ENCODE measurements around the gene SLFN13.
"Not testable (repeated sequence)": the region's sequence is repeated elsewhere in the genome, so short reads cannot be mapped to it uniquely, and the experiment has no call there.

The SLFN13 gene

GRCh38 chr17:35429702-35430101 is 18.9 kb downstream of the SLFN13 start:
- DNase-seq: no peak

DNA sequence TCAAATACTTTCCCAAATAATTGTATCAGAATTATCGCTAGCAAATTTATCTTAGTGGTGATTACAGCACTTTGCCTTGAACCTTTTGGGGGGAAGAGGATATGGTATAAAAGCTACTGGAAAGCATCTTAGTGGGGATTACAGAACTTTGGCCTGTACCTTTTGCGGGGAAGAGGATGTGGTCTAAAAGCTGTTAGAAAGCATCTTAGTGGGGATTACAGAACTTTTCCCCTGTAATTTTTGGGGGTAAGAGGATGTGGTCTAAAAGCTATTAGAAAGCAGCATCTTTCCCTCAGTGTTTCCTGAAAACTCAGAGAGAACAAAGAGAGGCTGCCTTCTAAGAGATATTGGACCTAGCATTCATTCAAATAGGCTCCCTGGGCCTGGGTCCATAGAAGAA is 20.3 kb downstream of the SLFN13 start:
- no peak for DNase-seq

DNA sequence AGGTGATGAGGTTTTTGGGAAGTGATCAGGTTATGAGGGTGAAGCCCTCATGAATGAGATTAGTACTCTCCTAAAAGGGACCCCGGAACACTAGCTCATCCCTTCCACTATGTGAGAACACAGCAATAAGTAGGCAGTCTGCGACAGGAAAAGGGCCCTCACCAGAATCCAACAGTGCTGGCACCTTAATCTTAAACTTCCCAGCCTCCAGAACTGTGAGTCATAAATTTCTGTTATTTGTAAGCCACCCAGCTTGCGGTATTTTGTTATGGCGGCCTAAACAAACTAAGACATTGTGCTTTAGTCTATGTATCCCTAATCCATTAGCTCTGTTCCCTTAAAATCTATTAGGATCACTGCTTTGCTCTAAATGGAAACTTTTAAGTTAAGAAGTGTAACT is 24.8 kb downstream of the SLFN13 start:
- no peak for DNase-seq

DNA sequence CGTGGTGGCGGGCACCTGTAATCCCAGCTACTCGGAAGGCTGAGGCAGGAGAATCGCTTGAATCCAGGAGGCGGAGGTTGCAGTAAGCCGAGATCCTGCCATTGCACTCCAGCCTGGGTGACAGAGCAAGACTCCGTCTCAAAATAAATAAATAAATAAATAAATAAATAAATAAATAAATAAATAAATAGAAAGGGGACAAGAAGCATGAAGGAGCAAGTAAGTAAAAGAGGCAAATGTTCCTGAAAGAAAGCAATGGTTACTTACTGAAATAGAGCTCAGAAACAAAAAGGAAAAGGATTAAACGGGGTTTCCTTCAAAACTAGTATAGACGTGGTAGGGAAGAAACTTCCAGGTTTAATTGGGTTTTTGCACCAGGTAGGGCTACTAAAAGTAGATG is 27.5 kb downstream of the SLFN13 start:
- DNase-seq: not testable (repeated sequence)

DNA sequence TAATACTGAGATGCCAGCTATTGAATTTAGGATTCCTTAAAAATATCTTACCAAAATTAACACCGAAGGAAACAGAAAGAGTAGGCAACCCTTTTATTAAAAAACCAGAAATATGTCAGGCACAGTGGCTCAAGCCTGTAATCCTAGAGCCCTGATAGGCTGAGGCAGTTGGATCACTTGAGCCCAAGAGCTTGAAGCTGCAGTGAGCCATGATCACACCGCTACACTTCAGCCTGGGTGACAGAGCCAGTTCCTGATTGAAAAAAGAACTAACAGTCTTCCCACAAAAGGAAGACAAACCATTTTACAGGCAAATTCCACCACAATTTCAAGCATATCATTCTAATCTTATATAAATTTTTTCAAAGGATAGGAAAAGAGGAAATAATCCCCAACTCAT is 31.9 kb downstream of the SLFN13 start:
- DNase-seq: no peak

GRCh38 chr17:35414707-35415106 is 33.9 kb downstream of the SLFN13 start:
- not testable (repeated sequence) for DNase-seq

GRCh38 chr17:35414247-35414646 is 34.3 kb downstream of the SLFN13 start:
- DNase-seq: no peak

- DNase-seq: no peak
Measured at GRCh38 chr17:35407531-35407930, 41.0 kb downstream of the SLFN13 start.

- DNase-seq: no peak
Measured at GRCh38 chr17:35406568-35406967, 42.0 kb downstream of the SLFN13 start.

DNA sequence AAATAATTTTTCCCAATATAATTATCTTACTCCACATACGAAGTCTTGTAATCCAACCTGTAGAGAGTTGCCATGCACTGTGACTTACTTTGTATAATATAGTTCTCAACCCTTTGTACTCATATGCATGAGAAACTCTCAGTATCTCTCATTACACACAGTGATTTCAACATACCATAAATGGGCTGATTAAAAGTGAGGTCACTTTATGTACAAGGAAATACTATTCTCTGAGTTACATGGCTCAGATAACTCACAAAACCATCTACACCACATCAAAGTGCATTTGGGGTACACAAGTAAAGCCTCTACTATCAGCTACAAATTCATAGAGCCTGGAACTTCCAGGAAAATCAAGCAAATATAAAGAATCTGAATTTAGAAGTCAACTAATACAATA is 44.2 kb downstream of the SLFN13 start:
- DNase-seq: no peak

DNA sequence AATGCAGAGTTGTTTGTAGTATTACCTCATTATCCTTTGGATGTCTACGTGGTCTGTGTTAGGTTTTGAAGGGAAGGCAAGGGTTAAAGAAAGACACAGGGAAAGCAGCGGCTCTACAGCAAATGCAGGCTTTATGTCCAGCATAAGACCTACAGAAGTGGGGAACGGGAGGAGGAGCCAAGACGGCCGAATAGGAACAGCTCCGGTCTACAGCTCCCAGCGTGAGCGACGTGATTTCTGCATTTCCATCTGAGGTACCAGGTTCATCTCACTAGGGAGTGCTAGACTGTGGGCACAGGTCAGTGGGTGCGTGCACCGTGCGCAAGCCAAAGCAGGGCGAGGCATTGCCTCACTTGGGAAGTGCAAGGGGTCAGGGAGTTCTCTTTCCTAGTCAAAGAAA is 54.8 kb downstream of the SLFN13 start:
- DNase-seq: not testable (repeated sequence)

DNA sequence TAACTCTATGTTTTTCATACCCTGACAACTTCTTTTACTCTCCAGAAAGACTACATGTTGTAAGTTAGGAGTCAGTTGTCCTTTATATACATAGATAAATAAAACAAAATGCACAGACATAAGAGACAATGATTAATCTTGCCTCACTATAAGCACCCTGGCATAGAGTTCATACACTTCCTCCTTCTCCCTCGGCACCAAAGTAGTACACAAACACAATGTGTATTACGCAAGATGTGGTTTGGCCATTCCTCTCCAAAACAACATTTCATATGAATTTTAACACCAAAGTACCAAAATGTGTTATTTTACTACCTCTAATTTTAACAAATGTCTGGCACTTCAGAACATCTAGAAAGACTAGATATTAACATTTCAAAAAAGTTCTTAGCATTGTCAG is 57.9 kb downstream of the SLFN13 start:
- DNase-seq: no peak

- DNase-seq: no peak
Measured at GRCh38 chr17:35390156-35390555, 58.4 kb downstream of the SLFN13 start.

GRCh38 chr17:35387496-35387895 is 61.1 kb downstream of the SLFN13 start:
- DNase-seq: no peak

Data from activated naive CD4-positive, alpha-beta T cell treated with Interleukin-2 at 50 U/mL for 16 hours (primary cell).